ENCODE measurements around the gene HMGB1. TPM values are rescaled to one million over a fixed set of nuclear protein-coding genes. Genes with fewer than 3 reads are reported as not detected.

Gene HMGB1
- total and polyA plus RNA-seq, 2 of the 13 experiments (the other 11 are each of a cell fraction or from before 2014, with no cell fraction given): 115 to 584 TPM

GRCh38 chr13:30406779-30407416 is 58.8 kb downstream of the HMGB1 start (continued):
- TF ChIP-seq ZEB1 (IDR thresholded peaks at IDR 0.05; ENCODE audit: insufficient replicate concordance, low read depth): no peak
- TF ChIP-seq, protein P1, sequence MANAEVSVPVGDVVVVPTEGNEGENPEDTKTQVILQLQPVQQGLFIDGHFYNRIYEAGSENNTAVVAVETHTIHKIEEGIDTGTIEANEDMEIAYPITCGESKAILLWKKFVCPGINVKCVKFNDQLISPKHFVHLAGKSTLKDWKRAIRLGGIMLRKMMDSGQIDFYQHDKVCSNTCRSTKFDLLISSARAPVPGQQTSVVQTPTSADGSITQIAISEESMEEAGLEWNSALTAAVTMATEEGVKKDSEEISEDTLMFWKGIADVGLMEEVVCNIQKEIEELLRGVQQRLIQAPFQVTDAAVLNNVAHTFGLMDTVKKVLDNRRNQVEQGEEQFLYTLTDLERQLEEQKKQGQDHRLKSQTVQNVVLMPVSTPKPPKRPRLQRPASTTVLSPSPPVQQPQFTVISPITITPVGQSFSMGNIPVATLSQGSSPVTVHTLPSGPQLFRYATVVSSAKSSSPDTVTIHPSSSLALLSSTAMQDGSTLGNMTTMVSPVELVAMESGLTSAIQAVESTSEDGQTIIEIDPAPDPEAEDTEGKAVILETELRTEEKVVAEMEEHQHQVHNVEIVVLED (CRISPR knock-in tag; IDR thresholded peaks at IDR 0.05; ENCODE audit: borderline replicate concordance): no peak
- TF ChIP-seq PRMT3 (CRISPR knock-in tag; IDR thresholded peaks at IDR 0.05; ENCODE audit: borderline replicate concordance, low read depth): no peak
- TF ChIP-seq, protein P2, sequence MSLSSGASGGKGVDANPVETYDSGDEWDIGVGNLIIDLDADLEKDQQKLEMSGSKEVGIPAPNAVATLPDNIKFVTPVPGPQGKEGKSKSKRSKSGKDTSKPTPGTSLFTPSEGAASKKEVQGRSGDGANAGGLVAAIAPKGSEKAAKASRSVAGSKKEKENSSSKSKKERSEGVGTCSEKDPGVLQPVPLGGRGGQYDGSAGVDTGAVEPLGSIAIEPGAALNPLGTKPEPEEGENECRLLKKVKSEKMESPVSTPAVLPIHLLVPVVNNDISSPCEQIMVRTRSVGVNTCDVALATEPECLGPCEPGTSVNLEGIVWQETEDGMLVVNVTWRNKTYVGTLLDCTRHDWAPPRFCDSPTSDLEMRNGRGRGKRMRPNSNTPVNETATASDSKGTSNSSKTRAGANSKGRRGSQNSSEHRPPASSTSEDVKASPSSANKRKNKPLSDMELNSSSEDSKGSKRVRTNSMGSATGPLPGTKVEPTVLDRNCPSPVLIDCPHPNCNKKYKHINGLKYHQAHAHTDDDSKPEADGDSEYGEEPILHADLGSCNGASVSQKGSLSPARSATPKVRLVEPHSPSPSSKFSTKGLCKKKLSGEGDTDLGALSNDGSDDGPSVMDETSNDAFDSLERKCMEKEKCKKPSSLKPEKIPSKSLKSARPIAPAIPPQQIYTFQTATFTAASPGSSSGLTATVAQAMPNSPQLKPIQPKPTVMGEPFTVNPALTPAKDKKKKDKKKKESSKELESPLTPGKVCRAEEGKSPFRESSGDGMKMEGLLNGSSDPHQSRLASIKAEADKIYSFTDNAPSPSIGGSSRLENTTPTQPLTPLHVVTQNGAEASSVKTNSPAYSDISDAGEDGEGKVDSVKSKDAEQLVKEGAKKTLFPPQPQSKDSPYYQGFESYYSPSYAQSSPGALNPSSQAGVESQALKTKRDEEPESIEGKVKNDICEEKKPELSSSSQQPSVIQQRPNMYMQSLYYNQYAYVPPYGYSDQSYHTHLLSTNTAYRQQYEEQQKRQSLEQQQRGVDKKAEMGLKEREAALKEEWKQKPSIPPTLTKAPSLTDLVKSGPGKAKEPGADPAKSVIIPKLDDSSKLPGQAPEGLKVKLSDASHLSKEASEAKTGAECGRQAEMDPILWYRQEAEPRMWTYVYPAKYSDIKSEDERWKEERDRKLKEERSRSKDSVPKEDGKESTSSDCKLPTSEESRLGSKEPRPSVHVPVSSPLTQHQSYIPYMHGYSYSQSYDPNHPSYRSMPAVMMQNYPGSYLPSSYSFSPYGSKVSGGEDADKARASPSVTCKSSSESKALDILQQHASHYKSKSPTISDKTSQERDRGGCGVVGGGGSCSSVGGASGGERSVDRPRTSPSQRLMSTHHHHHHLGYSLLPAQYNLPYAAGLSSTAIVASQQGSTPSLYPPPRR (CRISPR knock-in tag; IDR thresholded peaks at IDR 0.05; ENCODE audit: borderline replicate concordance): no peak
- TF ChIP-seq TARDBP (CRISPR knock-in tag; IDR thresholded peaks at IDR 0.05): no peak
- TF ChIP-seq, protein P3, sequence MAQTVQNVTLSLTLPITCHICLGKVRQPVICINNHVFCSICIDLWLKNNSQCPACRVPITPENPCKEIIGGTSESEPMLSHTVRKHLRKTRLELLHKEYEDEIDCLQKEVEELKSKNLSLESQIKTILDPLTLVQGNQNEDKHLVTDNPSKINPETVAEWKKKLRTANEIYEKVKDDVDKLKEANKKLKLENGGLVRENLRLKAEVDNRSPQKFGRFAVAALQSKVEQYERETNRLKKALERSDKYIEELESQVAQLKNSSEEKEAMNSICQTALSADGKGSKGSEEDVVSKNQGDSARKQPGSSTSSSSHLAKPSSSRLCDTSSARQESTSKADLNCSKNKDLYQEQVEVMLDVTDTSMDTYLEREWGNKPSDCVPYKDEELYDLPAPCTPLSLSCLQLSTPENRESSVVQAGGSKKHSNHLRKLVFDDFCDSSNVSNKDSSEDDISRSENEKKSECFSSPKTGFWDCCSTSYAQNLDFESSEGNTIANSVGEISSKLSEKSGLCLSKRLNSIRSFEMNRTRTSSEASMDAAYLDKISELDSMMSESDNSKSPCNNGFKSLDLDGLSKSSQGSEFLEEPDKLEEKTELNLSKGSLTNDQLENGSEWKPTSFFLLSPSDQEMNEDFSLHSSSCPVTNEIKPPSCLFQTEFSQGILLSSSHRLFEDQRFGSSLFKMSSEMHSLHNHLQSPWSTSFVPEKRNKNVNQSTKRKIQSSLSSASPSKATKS (CRISPR knock-in tag; IDR thresholded peaks at IDR 0.05): no peak
- no peak for TF ChIP-seq KLF15 (CRISPR knock-in tag; IDR thresholded peaks at IDR 0.05; ENCODE audit: borderline replicate concordance)
- TF ChIP-seq MZF1 (CRISPR knock-in tag; IDR thresholded peaks at IDR 0.05; ENCODE audit: borderline replicate concordance): no peak

Other genes with a start within 250 kb of the HMGB1 start
- gene KATNAL1, start 158.4 kb downstream of the HMGB1 start, total RNA-seq (2016; rRNA removed; fragmentation: Illumina TruSeq; extraction: Trizol): 11.8 and 13.9 TPM in 2 replicates
- gene KATNAL1, start 158.4 kb downstream of the HMGB1 start, polyA plus RNA-seq (2011; rRNA removed): 2.8 and 3.2 TPM in 2 replicates
- gene UBE2L5, start 43.4 kb downstream of the HMGB1 start, total RNA-seq (2016; rRNA removed; fragmentation: Illumina TruSeq; extraction: Trizol): 0.13 and 0.22 TPM in 2 replicates
- gene UBE2L5, start 43.4 kb downstream of the HMGB1 start, polyA plus RNA-seq (2011; rRNA removed): not detected in 2 replicates
- gene USPL1, start 152.0 kb upstream of the HMGB1 start, total RNA-seq (2016; rRNA removed; fragmentation: Illumina TruSeq; extraction: Trizol): 13.7 and 18.3 TPM in 2 replicates
- 14.0 and 15.9 TPM in 2 replicates for gene USPL1, start 152.0 kb upstream of the HMGB1 start, polyA plus RNA-seq (2011; rRNA removed)

Data from HepG2 (cell line).